Measurements from ENCODE around the gene IGFBP3.

IGFBP3 gene

GRCh38 chr7:45872116-45873034, 48.7 kb downstream of the IGFBP3 start:
- no peak for DNase-seq

GRCh38 chr7:45869426-45869825, 51.6 kb downstream of the IGFBP3 start:
- no peak for DNase-seq

- no peak for DNase-seq
These were observed 53.6 kb downstream of the IGFBP3 start for GRCh38 chr7:45867471-45867870.

GRCh38 chr7:45865594-45866410, 55.3 kb downstream of the IGFBP3 start:
- DNase-seq, result no peak

- DNase-seq, result no peak
These were observed 57.4 kb downstream of the IGFBP3 start for GRCh38 chr7:45863715-45864114.
